Adrenal gland (tissue), 12 donors: ENCODE results near the gene DDC. TPM values are rescaled to one million over a fixed set of nuclear protein-coding genes. Genes with fewer than 3 reads are reported as not detected.
A peak's percentile ranks its signal among the peaks of the same experiment; 100 is the strongest.

ENCODE experiments used
- DNase-seq, 7 donors: peaks; one replicate each; pipeline ENCODE4 v3.0.0-alpha.2; 2019 to 2020
- H3K27ac ChIP-seq, 5 donors: fragments of 200-600 bp; sonication (generic) in 4 of 5; 1 replicate in 3 of 5; 2 replicates in 2 of 5; pipeline versions ENCODE4 v1.5.1 to v1.8.0; 2016 to 2020; ENCODE audit warnings: mild to moderate bottlenecking in 1 of 5
- H3K27me3 ChIP-seq: fragments of 200-600 bp; 2 replicates; pipeline ENCODE4 v1.8.0; 2021
- H3K36me3 ChIP-seq, 2 donors: fragments of 200-600 bp; replicated peaks in 1 of 2; 1 replicate in 1 of 2; 2 replicates in 1 of 2; pipeline versions ENCODE4 v1.5.1 to v1.8.0; 2018 to 2022
- H3K4me1 ChIP-seq, 2 donors: fragments of 200-600 bp; replicated peaks in 1 of 2; 1 replicate in 1 of 2; 2 replicates in 1 of 2; pipeline versions ENCODE4 v1.5.1 to v1.8.0; 2018 to 2021
- H3K4me3 ChIP-seq, 4 donors: fragments of 200-600 bp; sonication (generic) in 3 of 4; one replicate each; pipeline ENCODE4 v1.5.1; 2016 to 2018
- H3K9me3 ChIP-seq, 3 donors: fragments of 200-600 bp; sonication (generic) in 1 of 3; replicated peaks in 1 of 3; 1 replicate in 2 of 3; 2 replicates in 1 of 3; pipeline versions ENCODE4 v1.5.1 to v1.8.0; 2016 to 2021
- POLR2A ChIP-seq, 2 donors: fragments of 450-650 bp; IDR thresholded peaks; one replicate each; pipeline ENCODE4 v1.6.1; 2017; ENCODE audit warnings: antibody characterized with exemption in 2 of 2, mild to moderate bottlenecking in 2 of 2, moderate library complexity in 1 of 2
- WGBS, 4 donors: extraction: QIAGEN DNeasy Blood & Tissue Kit in 2 of 4; methylation state at CpG; one replicate each; pipeline versions ENCODE4 v1.1.5 to v1.1.7; 2013 to 2017; 5-methylcytosine and 5-hydroxymethylcytosine counted together
- intact Hi-C, 2 donors: fragments of 100-400 bp; cut with DNase I; formaldehyde crosslinking; loops; one replicate each; pipeline versions ENCODE4 v1.14.1 to v1.15.0; 2022 to 2023
- polyA plus RNA-seq, 3 donors: library from polyadenylated mRNA; stranded (reverse); fragments of 200-250 nt in 2 of 3; fragments of 350-450 nt in 1 of 3; fragmentation: Illumina TruSeq in 1 of 3; extraction: RNeasy Lipid Tissue Mini Kit (QIAGEN cat#74804) in 1 of 3; gene quantifications; one replicate each; pipeline ENCODE4 v1.2.3, GENCODE V29; 2013 to 2014
- total RNA-seq, 9 donors: library from RNA; depleted of rRNA in 4 of 9; stranded (reverse); fragments of >200 nt in 4 of 9; fragments of 120-200 nt in 1 of 9; fragmentation: NEBNext Ultra II Directional in 1 of 9; extraction: Animal tissue kit (Norgen Biotek cat#: 25700) in 1 of 9; gene quantifications; one replicate each; pipeline versions ENCODE4 v1.1.0 to v1.2.4, GENCODE V29; 2013 to 2023
- TF ChIP-seq, protein P1 (sequence below), 6 experiments: fragments of 450-650 bp in 4 of 6; fragments of 200-600 bp in 2 of 6; sonication (generic) in 1 of 6; IDR thresholded peaks; 1 replicate in 5 of 6; 2 replicates in 1 of 6; pipeline versions ENCODE4 v1.5.1 to v1.8.0; 2016 to 2021; ENCODE audit warnings: antibody characterized with exemption in 6 of 6, mild to moderate bottlenecking in 2 of 6, moderate library complexity in 1 of 6
- donor health status: healthy with polysubstance abuse.
- donor health status: Bipolar disorder and iron deficiency.
- donor health status: DM: yes; HTN: yes; CAD: no.
- donor health status: DM: no; HTN: no; CAD: no.
- donor health status: DM: no; HTN: no; CAD: no.
- donor health status: DM: yes; HTN: yes; CAD: no.

The DDC gene
- total and polyA plus RNA-seq, 12 donors: 0.58 to 52.7 (median 15.4) TPM

DNA sequence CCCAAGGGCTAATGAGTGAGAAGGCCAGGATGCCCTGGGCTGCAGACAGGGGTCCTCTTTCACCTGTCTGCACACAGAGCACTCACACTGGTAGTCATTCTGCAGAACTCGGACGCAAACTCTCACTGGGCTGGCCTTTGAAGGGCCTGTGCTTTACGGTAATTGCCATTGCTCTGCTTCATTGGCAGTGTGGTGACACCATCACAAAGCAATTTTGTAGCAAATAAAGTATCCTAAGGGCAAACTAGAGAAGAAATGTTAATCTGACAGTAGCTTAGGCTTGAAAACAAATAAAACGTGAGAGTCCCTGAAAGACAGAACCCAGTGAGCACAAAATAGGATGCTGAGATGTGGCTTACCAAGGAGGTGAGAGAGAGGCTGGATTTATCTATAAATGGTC lies 84.4 kb downstream of the DDC start:
- H3K36me3 ChIP-seq: no peaks in the 10 kb centered on the region
- no peaks in the 10 kb centered on the region for H3K4me1 ChIP-seq
- H3K9me3 ChIP-seq: no peaks in the 10 kb centered on the region
- 43 to 70% (median 54%) methylated on average over 3 to 4 of the region's 4 CpGs for WGBS, 4 donors
- H3K27ac ChIP-seq: peak overlapping the region in 1 of 5 donors; percentile 14
- H3K4me3 ChIP-seq: no peak overlapping the region
- DNase-seq: no peak
- H3K27me3 ChIP-seq: no peaks in the 10 kb centered on the region
- intact Hi-C loops: no loop called here
- TF ChIP-seq, protein P1, sequence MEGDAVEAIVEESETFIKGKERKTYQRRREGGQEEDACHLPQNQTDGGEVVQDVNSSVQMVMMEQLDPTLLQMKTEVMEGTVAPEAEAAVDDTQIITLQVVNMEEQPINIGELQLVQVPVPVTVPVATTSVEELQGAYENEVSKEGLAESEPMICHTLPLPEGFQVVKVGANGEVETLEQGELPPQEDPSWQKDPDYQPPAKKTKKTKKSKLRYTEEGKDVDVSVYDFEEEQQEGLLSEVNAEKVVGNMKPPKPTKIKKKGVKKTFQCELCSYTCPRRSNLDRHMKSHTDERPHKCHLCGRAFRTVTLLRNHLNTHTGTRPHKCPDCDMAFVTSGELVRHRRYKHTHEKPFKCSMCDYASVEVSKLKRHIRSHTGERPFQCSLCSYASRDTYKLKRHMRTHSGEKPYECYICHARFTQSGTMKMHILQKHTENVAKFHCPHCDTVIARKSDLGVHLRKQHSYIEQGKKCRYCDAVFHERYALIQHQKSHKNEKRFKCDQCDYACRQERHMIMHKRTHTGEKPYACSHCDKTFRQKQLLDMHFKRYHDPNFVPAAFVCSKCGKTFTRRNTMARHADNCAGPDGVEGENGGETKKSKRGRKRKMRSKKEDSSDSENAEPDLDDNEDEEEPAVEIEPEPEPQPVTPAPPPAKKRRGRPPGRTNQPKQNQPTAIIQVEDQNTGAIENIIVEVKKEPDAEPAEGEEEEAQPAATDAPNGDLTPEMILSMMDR (IDR thresholded peaks at IDR 0.05): no peak
- no peak for TF ChIP-seq POLR2A (IDR thresholded peaks at IDR 0.05)

DNA sequence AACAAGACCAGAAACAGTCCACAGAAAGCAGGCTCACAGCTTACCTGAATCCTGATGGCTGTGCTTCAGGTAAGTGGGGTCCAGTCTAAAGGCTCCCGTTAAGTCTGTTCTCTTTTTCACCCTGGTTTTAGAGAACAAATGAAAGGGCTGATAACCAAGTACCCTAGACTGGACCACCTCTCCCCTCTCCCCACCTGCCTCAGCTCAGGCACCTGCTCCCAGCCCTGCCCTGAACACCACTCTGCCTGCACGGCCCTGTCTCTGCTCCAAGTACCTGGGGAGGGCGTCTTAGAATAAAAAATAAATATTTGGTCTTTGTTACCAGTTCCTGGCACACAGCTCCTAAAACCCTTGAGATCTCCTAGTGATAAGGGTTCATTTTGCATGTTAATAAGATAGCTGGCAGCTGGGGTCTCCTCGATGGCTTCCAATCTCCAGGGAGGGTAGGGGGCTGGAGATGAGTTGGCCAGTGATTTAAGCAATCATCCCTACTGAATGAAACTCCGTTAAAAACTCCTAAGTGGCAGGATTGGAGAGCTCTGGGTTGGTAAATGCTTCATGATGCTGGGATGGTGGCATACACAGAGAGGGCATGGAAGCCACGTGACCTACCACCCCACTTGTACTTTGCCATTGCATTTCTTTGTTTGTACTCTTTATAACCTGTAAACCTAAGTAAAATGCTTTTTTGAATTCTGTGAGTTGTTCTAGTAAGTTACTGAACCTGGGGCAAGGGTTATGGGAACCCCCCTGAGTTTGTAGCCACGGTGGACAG lies 85.3 kb downstream of the DDC start:
- Histone ChIP-seq H3K36me3 (no peaks in the 10 kb centered on the region), H3K27ac (peak overlapping the region in 1 of 5 donors; percentile 14), H3K4me1 (no peaks in the 10 kb centered on the region), H3K27me3 (no peaks in the 10 kb centered on the region), H3K9me3 (no peaks in the 10 kb centered on the region), H3K4me3 (no peak overlapping the region)
- DNase-seq: no peak
- intact Hi-C loops: loop anchor here in 1 of 2 donors (10.0 kb wide), 2 partner anchors 585 to 675 kb away; no protein-coding TSS in a partner anchor
- TF ChIP-seq, protein P1 (IDR thresholded peaks at IDR 0.05): no peak
- no peak for TF ChIP-seq POLR2A (IDR thresholded peaks at IDR 0.05)
- 79 to 92% (median 87%) methylated on average over 7 of the region's 7 CpGs for WGBS, 4 donors

DNA sequence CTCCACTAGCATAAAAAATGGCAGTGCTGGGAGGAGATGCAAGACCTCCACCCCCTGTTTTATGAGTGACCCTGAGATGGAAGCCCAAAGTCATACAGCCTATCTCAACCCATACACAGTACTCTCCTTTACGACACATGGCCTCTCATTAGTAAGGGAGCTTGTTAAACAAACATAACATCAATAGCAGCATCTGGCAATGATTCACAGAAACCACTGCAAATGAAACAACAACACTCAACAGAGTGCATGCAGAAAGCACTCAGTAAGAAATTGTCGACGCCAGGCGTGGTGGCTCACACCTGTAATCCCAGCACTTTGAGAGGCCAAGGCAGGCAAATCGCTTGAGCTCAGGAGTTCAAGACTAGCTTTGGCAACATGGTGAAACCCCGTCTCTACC lies 87.6 kb downstream of the DDC start:
- no peaks in the 10 kb centered on the region for H3K9me3 ChIP-seq
- no peak for TF ChIP-seq POLR2A (IDR thresholded peaks at IDR 0.05)
- TF ChIP-seq, protein P1 (IDR thresholded peaks at IDR 0.05): no peak
- no peaks in the 10 kb centered on the region for H3K27me3 ChIP-seq
- intact Hi-C loops: loop anchor here in 1 of 2 donors (10.0 kb wide), 2 partner anchors 587 to 677 kb away; no protein-coding TSS in a partner anchor
- 79 to 96% (median 84%) methylated on average over 5 to 6 of the region's 6 CpGs for WGBS, 4 donors
- no peaks in the 10 kb centered on the region for H3K36me3 ChIP-seq
- H3K27ac ChIP-seq: no peak overlapping the region
- no peaks in the 10 kb centered on the region for H3K4me1 ChIP-seq
- H3K4me3 ChIP-seq: no peak overlapping the region
- DNase-seq: no peak

DNA sequence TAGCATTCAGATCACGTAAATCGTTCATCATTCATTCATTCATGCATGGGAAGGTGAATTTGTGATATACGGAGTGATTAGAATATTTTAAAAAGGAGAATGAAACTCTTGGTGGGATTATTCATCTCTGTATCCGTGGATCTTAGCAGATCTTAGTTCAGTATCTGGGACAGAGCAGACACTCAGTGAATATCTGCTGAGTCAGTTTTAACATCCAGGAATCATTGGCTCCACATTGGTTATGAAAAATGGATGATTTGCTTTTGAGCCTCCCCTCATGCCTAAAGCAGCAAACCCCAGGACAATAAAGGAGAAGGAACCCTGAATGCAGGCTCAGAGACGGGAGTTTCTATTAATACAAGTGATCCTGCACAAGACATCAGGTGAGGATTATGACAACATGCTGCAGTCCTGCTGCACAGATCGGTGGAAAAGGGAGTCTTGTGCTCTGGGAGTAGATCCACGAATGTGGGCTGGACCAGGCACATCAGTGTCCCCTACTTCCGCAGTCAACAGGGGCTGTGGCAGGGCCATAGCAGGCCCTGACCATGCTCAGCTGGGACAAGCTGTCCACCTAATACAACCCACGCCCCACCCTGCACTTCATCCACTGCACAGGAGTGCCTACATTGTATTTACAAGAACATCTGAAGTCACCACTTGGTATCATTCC lies 88.1 kb downstream of the DDC start:
- intact Hi-C loops: loop anchor here in 1 of 2 donors (10.0 kb wide), 2 partner anchors 588 to 678 kb away; no protein-coding TSS in a partner anchor
- H3K27me3 ChIP-seq: no peaks in the 10 kb centered on the region
- TF ChIP-seq POLR2A (IDR thresholded peaks at IDR 0.05): no peak
- TF ChIP-seq, protein P1 (IDR thresholded peaks at IDR 0.05): no peak
- H3K4me1 ChIP-seq: no peaks in the 10 kb centered on the region
- no peaks in the 10 kb centered on the region for H3K9me3 ChIP-seq
- no peak overlapping the region for H3K27ac ChIP-seq
- no peak overlapping the region for H3K4me3 ChIP-seq
- WGBS, 4 donors: 88 to 93% (median 91%) methylated on average over 9 of the region's 9 CpGs
- DNase-seq: no peak
- no peaks in the 10 kb centered on the region for H3K36me3 ChIP-seq
